ENCODE results near the gene TOM1L2.

TOM1L2 gene

GRCh38 chr17:17798573-17799255 is 173.5 kb downstream of the TOM1L2 start:
- FAIRE-seq: no peak
- TF ChIP-seq POLR2AphosphoS5 (IDR thresholded peaks at IDR 0.05; ENCODE audit: low read depth, low read length) (no peak), POU2F2 (IDR thresholded peaks at IDR 0.05; ENCODE audit: low read depth, low read length) (no peak), SPI1 (IDR thresholded peaks at IDR 0.05; ENCODE audit: low read depth, low read length) (no peak), PAX5 (IDR thresholded peaks at IDR 0.05; ENCODE audit: insufficient read depth, low read length, severe bottlenecking) (no peak), TAF1 (IDR thresholded peaks at IDR 0.05; ENCODE audit: low read depth, low read length) (no peak), POLR2A (IDR thresholded peaks at IDR 0.05; ENCODE audit: low read depth, low read length) (no peak)
- DNase-seq (ENCODE audit: insufficient read length, low spot score): no peak

DNA sequence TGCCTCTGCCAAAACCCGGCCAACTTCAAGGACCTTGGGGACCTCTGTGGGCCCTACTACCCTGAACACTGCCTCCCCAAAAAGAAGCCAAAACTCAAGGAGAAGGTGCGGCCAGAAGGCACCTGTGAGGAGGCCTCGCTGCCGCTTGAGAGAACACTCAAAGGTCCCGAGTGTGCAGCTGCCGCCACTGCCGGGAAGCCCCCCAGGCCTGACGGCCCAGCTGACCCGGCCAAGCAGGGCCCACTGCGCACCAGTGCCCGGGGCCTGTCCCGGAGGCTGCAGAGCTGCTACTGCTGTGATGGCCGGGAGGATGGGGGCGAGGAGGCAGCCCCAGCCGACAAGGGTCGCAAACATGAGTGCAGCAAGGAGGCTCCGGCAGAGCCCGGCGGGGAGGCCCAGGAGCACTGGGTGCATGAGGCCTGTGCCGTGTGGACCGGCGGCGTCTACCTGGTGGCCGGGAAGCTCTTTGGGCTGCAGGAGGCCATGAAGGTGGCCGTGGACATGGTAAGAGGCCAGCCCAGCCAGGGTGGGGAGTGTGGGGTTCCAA is 174.1 kb downstream of the TOM1L2 start:
- FAIRE-seq: no peak
- DNase-seq (ENCODE audit: insufficient read length, low spot score): no peak
- TF ChIP-seq PAX5 (IDR thresholded peaks at IDR 0.05; ENCODE audit: insufficient read depth, low read length, severe bottlenecking): no peak
- TF ChIP-seq POLR2AphosphoS5 (IDR thresholded peaks at IDR 0.05; ENCODE audit: low read depth, low read length): no peak
- no peak for TF ChIP-seq POU2F2 (IDR thresholded peaks at IDR 0.05; ENCODE audit: low read depth, low read length)
- TF ChIP-seq SPI1 (IDR thresholded peaks at IDR 0.05; ENCODE audit: low read depth, low read length): no peak
- no peak for TF ChIP-seq POLR2A (IDR thresholded peaks at IDR 0.05; ENCODE audit: low read depth, low read length)

- DNase-seq (ENCODE audit: insufficient read length, low spot score) (no peak), FAIRE-seq (no peak)
- TF ChIP-seq POU2F2 (IDR thresholded peaks at IDR 0.05; ENCODE audit: low read depth, low read length): no peak
- TF ChIP-seq PAX5 (IDR thresholded peaks at IDR 0.05; ENCODE audit: insufficient read depth, low read length, severe bottlenecking): no peak
- no peak for TF ChIP-seq POLR2AphosphoS5 (IDR thresholded peaks at IDR 0.05; ENCODE audit: low read depth, low read length)
- no peak for TF ChIP-seq POLR2A (IDR thresholded peaks at IDR 0.05; ENCODE audit: low read depth, low read length)
- no peak for TF ChIP-seq SPI1 (IDR thresholded peaks at IDR 0.05; ENCODE audit: low read depth, low read length)
- TF ChIP-seq TAF1 (IDR thresholded peaks at IDR 0.05; ENCODE audit: low read depth, low read length): no peak
Observed at GRCh38 chr17:17797119-17797809, 174.9 kb downstream of the TOM1L2 start.

- FAIRE-seq: no peak
- no peak for DNase-seq (ENCODE audit: insufficient read length, low spot score)
- TF ChIP-seq PAX5 (IDR thresholded peaks at IDR 0.05; ENCODE audit: insufficient read depth, low read length, severe bottlenecking): no peak
- no peak for TF ChIP-seq SPI1 (IDR thresholded peaks at IDR 0.05; ENCODE audit: low read depth, low read length)
- no peak for TF ChIP-seq POLR2A (IDR thresholded peaks at IDR 0.05; ENCODE audit: low read depth, low read length)
- no peak for TF ChIP-seq POLR2AphosphoS5 (IDR thresholded peaks at IDR 0.05; ENCODE audit: low read depth, low read length)
Observed at GRCh38 chr17:17796787-17797061, 175.5 kb downstream of the TOM1L2 start.

GRCh38 chr17:17795946-17796786 is 176.0 kb downstream of the TOM1L2 start:
- no peak for DNase-seq (ENCODE audit: insufficient read length, low spot score)
- no peak for FAIRE-seq
- TF ChIP-seq POU2F2 (IDR thresholded peaks at IDR 0.05; ENCODE audit: low read depth, low read length): no peak
- no peak for TF ChIP-seq TAF1 (IDR thresholded peaks at IDR 0.05; ENCODE audit: low read depth, low read length)
- no peak for TF ChIP-seq SPI1 (IDR thresholded peaks at IDR 0.05; ENCODE audit: low read depth, low read length)
- no peak for TF ChIP-seq PAX5 (IDR thresholded peaks at IDR 0.05; ENCODE audit: insufficient read depth, low read length, severe bottlenecking)
- no peak for TF ChIP-seq POLR2A (IDR thresholded peaks at IDR 0.05; ENCODE audit: low read depth, low read length)
- no peak for TF ChIP-seq POLR2AphosphoS5 (IDR thresholded peaks at IDR 0.05; ENCODE audit: low read depth, low read length)

DNA sequence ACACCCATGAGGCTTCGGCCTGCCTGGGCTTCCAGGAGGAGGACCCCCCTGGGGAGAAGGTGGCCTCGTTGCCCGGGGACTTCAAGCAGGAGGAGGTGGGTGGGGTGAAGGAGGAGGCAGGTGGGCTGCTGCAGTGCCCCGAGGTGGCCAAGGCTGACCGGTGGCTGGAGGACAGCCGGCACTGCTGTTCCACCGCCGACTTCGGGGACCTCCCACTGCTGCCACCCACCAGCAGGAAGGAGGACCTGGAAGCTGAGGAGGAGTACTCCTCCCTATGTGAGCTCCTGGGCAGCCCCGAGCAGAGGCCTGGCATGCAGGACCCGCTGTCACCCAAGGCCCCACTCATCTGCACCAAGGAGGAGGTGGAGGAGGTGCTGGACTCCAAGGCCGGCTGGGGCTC is 176.9 kb downstream of the TOM1L2 start:
- TF ChIP-seq SPI1 (IDR thresholded peaks at IDR 0.05; ENCODE audit: low read depth, low read length) (no peak), POU2F2 (IDR thresholded peaks at IDR 0.05; ENCODE audit: low read depth, low read length) (no peak), TAF1 (IDR thresholded peaks at IDR 0.05; ENCODE audit: low read depth, low read length) (no peak)
- FAIRE-seq (no peak), DNase-seq (ENCODE audit: insufficient read length, low spot score) (no peak)

- no peak for FAIRE-seq
- no peak for DNase-seq (ENCODE audit: insufficient read length, low spot score)
- TF ChIP-seq POLR2AphosphoS5 (IDR thresholded peaks at IDR 0.05; ENCODE audit: low read depth, low read length) (no peak), POU2F2 (IDR thresholded peaks at IDR 0.05; ENCODE audit: low read depth, low read length) (no peak), SPI1 (IDR thresholded peaks at IDR 0.05; ENCODE audit: low read depth, low read length) (no peak), PAX5 (IDR thresholded peaks at IDR 0.05; ENCODE audit: insufficient read depth, low read length, severe bottlenecking) (no peak), POLR2A (IDR thresholded peaks at IDR 0.05; ENCODE audit: low read depth, low read length) (no peak), TAF1 (IDR thresholded peaks at IDR 0.05; ENCODE audit: low read depth, low read length) (no peak)
Observed at GRCh38 chr17:17794382-17794781, 177.8 kb downstream of the TOM1L2 start.

Data from GM12891 (cell line).